NB4 (cell line): Measurements from ENCODE around the gene OR2H2.

ENCODE experiments used
- MAX ChIP-seq: IDR thresholded peaks from 2 replicates; pipeline ENCODE4 v1.6.1; 2011; ENCODE audit warnings: low read depth, low read length
- MYC ChIP-seq: IDR thresholded peaks from 2 replicates; pipeline ENCODE4 v1.6.1; 2011; ENCODE audit warnings: low read depth, low read length
- POLR2A ChIP-seq: IDR thresholded peaks from 2 replicates; pipeline ENCODE4 v1.6.1; 2011; ENCODE audit warnings: mild to moderate bottlenecking; ENCODE audit not compliant: insufficient read length; ENCODE audit errors: extremely low read depth

DNA sequence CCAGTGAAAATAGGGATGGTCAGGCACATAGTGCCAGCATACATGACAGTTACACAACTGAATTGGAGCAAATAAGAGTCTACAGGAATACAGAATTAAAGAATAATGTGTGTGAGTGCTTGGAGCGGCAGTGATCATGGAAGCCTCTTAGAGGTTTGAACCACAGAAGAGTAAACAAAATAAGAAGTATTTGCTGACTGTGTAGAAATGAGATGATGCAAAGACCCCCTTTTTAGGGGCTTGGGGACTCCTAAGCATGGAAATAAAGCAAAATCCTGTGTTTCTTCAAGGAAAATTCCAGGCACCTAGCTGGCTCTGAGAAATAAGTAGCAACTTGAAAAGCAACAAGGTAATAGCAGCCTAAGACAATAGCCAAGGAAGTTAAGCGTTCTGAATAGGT lies 6.8 kb downstream of the OR2H2 start:
- no peak for TF ChIP-seq MAX
- no peak for TF ChIP-seq MYC
- no peak for TF ChIP-seq POLR2A
